T-helper 1 cell treated with Interleukin-12 subunit alpha and Interleukin-12 subunit beta and Interleukin-4 antibody, amounts not matched to agents 30 ng/mL and 1 ng/mL, for 36 hours (primary cell): ENCODE measurements around the gene RAB31. TPM values are rescaled to one million over a fixed set of nuclear protein-coding genes. Genes with fewer than 3 reads are reported as not detected.

Source experiments
- intact Hi-C: fragments of 100-400 bp; cut with micrococcal nuclease; formaldehyde crosslinking; loops from one replicate; pipeline ENCODE4 v1.15.1; 2024
- total RNA-seq: library from RNA; stranded (reverse); gene quantifications from 2 replicates; pipeline ENCODE4 v1.2.3, GENCODE V29; 2022

RAB31 gene
- total RNA-seq, 1 donor from 2014 or later: 0.66 TPM

- intact Hi-C loops: no loop called here
These were observed 103.9 kb downstream of the RAB31 start for GRCh38 chr18:9811978-9812377.

- intact Hi-C loops: no loop called here
These were observed 106.3 kb downstream of the RAB31 start for GRCh38 chr18:9814431-9814830.

GRCh38 chr18:9817286-9817685 is 109.2 kb downstream of the RAB31 start:
- intact Hi-C loops: no loop called here

GRCh38 chr18:9817725-9818422 is 109.8 kb downstream of the RAB31 start:
- intact Hi-C loops: no loop called here

- intact Hi-C loops: no loop called here
These were observed 110.3 kb downstream of the RAB31 start for GRCh38 chr18:9818423-9818734.

GRCh38 chr18:9820127-9820526 is 112.0 kb downstream of the RAB31 start:
- intact Hi-C loops: no loop called here

- intact Hi-C loops: no loop called here
These were observed 112.6 kb downstream of the RAB31 start for GRCh38 chr18:9820719-9821118.

- intact Hi-C loops: no loop called here
These were observed 114.6 kb downstream of the RAB31 start for GRCh38 chr18:9822587-9823185.

- intact Hi-C loops: no loop called here
These were observed 115.8 kb downstream of the RAB31 start for GRCh38 chr18:9823805-9824473.

GRCh38 chr18:9824474-9824832 is 116.4 kb downstream of the RAB31 start:
- intact Hi-C loops: no loop called here

- intact Hi-C loops: no loop called here
These were observed 116.9 kb downstream of the RAB31 start for GRCh38 chr18:9824952-9825371.

GRCh38 chr18:9825571-9826073 is 117.5 kb downstream of the RAB31 start:
- intact Hi-C loops: no loop called here

GRCh38 chr18:9826685-9827084 is 118.6 kb downstream of the RAB31 start:
- intact Hi-C loops: no loop called here

GRCh38 chr18:9827211-9827792 is 119.2 kb downstream of the RAB31 start:
- intact Hi-C loops: no loop called here

- intact Hi-C loops: no loop called here
These were observed 119.8 kb downstream of the RAB31 start for GRCh38 chr18:9827793-9828505.

- intact Hi-C loops: no loop called here
These were observed 120.7 kb downstream of the RAB31 start for GRCh38 chr18:9828506-9829396.

- intact Hi-C loops: no loop called here
These were observed 121.3 kb downstream of the RAB31 start for GRCh38 chr18:9829397-9829712.

- intact Hi-C loops: no loop called here
These were observed 123.1 kb downstream of the RAB31 start for GRCh38 chr18:9831036-9831722.

- intact Hi-C loops: no loop called here
These were observed 123.7 kb downstream of the RAB31 start for GRCh38 chr18:9831723-9832199.

- intact Hi-C loops: no loop called here
These were observed 124.8 kb downstream of the RAB31 start for GRCh38 chr18:9832871-9833270.
